Measurements from ENCODE around the gene KDM6B.
"Not testable (repeated sequence)": the region's sequence is repeated elsewhere in the genome, so short reads cannot be mapped to it uniquely, and the experiment has no call there.

KDM6B gene, protein sequence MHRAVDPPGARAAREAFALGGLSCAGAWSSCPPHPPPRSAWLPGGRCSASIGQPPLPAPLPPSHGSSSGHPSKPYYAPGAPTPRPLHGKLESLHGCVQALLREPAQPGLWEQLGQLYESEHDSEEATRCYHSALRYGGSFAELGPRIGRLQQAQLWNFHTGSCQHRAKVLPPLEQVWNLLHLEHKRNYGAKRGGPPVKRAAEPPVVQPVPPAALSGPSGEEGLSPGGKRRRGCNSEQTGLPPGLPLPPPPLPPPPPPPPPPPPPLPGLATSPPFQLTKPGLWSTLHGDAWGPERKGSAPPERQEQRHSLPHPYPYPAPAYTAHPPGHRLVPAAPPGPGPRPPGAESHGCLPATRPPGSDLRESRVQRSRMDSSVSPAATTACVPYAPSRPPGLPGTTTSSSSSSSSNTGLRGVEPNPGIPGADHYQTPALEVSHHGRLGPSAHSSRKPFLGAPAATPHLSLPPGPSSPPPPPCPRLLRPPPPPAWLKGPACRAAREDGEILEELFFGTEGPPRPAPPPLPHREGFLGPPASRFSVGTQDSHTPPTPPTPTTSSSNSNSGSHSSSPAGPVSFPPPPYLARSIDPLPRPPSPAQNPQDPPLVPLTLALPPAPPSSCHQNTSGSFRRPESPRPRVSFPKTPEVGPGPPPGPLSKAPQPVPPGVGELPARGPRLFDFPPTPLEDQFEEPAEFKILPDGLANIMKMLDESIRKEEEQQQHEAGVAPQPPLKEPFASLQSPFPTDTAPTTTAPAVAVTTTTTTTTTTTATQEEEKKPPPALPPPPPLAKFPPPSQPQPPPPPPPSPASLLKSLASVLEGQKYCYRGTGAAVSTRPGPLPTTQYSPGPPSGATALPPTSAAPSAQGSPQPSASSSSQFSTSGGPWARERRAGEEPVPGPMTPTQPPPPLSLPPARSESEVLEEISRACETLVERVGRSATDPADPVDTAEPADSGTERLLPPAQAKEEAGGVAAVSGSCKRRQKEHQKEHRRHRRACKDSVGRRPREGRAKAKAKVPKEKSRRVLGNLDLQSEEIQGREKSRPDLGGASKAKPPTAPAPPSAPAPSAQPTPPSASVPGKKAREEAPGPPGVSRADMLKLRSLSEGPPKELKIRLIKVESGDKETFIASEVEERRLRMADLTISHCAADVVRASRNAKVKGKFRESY (N-terminal part only)

DNA sequence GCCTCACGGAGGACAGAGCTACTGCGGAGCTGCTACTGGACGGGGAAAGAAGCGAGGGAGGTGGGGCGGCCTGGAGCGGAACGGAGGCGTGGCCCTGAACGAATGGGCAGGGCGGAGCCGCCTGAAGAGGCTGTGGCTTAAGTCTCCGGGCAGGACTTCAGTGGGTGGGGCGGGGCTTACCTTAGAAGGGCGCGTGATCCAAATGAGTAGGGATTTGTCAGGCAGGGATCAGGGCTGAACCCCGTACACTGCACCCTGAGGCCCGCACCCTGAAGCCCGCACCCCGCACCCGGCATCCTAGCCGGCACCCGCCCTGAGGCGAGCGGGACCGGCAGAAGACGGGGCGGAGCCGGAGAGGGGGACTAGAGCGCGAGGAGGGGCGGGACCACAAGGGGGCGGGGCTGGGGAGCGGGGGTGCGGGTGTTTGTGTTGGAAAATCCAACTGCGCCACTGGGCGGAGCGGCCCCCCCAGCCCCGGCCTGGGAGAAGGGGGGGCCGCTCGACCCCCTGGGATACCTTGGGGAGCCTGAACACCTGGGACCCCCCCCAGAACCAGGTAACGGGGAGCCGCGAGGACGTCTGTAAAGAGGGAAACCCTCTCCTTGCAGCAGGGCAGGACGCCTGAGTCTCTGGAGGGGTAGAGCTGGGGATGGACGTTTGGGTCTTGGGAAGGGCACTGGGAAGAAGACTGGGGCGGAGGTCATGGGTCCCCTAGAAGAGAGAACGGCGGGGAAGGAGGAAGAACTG lies at the start of gene KDM6B:
TSS of gene KDM6B (plus strand) at position 423 of the 747 bp plus-strand sequence. CDS start 11,338 bp downstream, outside the sequence.
- peak; percentile 88 for DNase-seq

- DNase-seq = no peak
These were observed 47.2 kb upstream of the KDM6B start for GRCh38 chr17:7786866-7787265.

- DNase-seq = no peak
These were observed 44.9 kb upstream of the KDM6B start for GRCh38 chr17:7789131-7789530.

GRCh38 chr17:7790150-7790549 lies 43.9 kb upstream of the KDM6B start:
- no peak for DNase-seq

DNA sequence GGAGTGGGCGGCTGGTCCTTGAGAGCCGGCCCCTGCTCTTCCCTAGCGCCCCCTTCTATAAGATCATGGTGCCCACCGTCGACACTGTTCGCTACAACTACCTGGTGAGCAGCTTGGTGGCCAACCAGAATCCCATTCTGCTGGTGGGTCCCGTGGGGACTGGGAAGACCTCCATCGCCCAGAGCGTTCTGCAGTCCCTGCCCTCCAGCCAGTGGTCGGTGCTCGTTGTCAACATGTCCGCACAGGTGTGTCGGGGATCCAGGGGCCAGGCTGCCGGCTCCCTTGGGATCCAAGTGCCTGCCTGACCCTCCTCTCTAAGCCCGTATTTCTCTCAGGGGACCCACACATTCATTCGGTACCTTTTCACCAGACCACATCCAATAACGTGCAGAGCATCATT lies 41.4 kb upstream of the KDM6B start:
- DNase-seq = no peak

GRCh38 chr17:7794075-7794663 lies 39.8 kb upstream of the KDM6B start:
- DNase-seq = no peak

GRCh38 chr17:7797976-7798375 lies 36.0 kb upstream of the KDM6B start:
- no peak for DNase-seq

- DNase-seq = no peak
These were observed 35.2 kb upstream of the KDM6B start for GRCh38 chr17:7798839-7799238.

GRCh38 chr17:7803981-7804380 lies 30.0 kb upstream of the KDM6B start:
- no peak for DNase-seq

DNA sequence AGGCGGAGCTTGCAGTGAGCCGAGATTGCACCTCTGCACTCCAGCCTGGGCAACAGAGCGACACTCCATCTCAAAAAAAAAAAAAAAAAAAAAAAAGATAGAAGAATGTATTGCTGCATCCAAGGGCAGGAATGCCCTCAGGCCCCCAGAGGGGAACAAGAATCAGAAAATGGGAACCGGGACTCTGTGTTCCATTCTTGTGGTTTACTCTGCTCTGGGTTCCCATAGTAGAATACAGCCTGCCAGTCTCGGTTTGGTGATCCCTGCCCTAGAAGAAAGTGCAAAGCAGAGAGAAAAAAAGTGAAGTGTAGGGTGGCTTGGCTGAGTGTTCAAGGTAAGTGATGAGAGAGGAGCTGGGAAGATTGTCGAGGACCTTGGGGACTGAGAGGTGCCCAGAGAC lies 27.4 kb upstream of the KDM6B start:
- no peak for DNase-seq

GRCh38 chr17:7807206-7807605 lies 26.8 kb upstream of the KDM6B start:
- DNase-seq = no peak

GRCh38 chr17:7809086-7809790 lies 24.8 kb upstream of the KDM6B start:
- DNase-seq = no peak

GRCh38 chr17:7809791-7810343 lies 24.1 kb upstream of the KDM6B start:
- DNase-seq = not testable (repeated sequence)

DNA sequence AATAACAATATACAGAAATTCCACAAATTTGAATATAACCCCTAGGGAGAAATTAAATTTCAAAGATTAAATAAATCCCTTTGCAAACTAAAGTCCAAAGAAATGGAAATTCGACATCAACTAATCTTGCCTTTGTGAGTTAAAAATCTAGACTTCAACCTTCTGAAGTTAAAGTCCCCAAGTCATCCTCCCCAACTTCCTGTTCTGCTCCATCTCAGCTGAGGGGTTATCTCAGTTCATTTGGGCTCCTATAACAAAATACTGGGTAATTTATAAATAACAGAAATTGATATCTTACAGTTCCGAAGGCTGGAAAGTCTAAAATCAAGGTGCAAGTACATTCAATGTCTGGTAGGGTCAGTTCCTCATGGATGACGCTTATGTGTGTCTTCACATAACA lies 22.8 kb upstream of the KDM6B start:
- no peak for DNase-seq

GRCh38 chr17:7814969-7815368 lies 19.0 kb upstream of the KDM6B start:
- DNase-seq = no peak

GRCh38 chr17:7816926-7817642 lies 16.9 kb upstream of the KDM6B start:
- no peak for DNase-seq

GRCh38 chr17:7817643-7817964 lies 16.4 kb upstream of the KDM6B start:
- no peak for DNase-seq

- no peak for DNase-seq
These were observed 16.0 kb upstream of the KDM6B start for GRCh38 chr17:7818026-7818425.

DNA sequence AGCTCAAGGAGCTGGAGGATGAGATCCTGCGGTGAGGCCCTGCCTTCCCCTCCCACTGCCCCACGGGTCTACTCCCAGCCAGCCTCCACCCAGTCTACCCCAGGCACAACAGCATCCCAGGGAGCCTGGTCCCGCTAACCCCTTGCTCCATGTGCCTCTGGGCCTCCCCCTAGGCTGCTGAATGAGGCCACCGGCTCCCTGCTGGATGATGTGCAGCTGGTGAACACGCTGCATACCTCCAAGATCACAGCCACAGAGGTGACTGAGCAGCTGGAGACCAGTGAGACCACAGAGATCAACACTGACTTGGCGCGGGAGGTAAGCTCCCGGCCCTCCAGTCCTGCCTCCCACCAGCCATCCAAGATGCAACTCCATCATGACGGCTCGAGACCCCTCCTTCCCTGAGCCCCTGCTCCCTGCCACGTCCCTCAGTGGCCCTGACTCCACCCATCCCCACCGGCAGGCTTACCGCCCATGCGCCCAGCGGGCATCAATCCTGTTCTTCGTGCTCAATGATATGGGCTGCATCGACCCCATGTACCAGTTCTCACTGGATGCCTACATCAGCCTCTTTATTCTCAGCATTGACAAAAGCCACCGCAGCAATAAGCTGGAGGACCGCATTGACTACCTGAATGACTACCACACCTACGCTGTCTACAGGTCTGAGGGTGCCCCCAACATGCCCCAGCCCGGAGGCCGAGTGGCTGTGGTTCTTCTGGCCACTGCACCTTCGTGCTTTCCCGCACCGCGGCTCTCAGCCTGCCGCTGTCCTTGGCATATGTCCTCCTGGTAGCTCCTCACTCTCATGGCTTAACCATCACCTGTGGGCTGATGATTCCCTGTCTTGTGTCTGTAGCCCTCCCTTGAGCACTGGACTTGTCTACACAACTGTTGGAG lies 15.0 kb upstream of the KDM6B start:
- no peak for DNase-seq

- no peak for DNase-seq
These were observed 13.8 kb upstream of the KDM6B start for GRCh38 chr17:7820231-7820630.
